HepG2 (cell line): ENCODE results near the gene C1orf21. TPM values are rescaled to one million over a fixed set of nuclear protein-coding genes. Genes with fewer than 3 reads are reported as not detected.

ENCODE experiments used
- ATAC-seq: fragments of 200-7000 bp; cut with Tn5 transposase; 3 replicates; pipeline ENCODE4 v1.9.1; 2020; ENCODE audit warnings: mild to moderate bottlenecking, moderate library complexity
- BruUV-seq: library from RNA; stranded (reverse); fragments of 400-500 nt; replicated peaks from 2 replicates; lab custom pipeline; 2021; lab: Mats Ljungman, UMichigan
- CTCF ChIA-PET: fragments of 300-600 bp; formaldehyde crosslinking; extraction: SDS; loops from one replicate; lab custom pipeline; 2021; ENCODE audit warnings: low total read pairs, inconsistent platforms, low intra/inter-chr PET ratio; lab: Yijun Ruan, JAX
- POLR2A ChIA-PET: fragments of 350-600 bp; sonication (Branson Sonifier 250); formaldehyde crosslinking; loops from one replicate; lab custom pipeline; 2020; ENCODE audit warnings: antibody characterized with exemption, inconsistent platforms; lab: Yijun Ruan, JAX
- DNase-seq: peaks from one replicate; pipeline ENCODE4 v3.0.0-alpha.2; 2015; ENCODE audit warnings: low spot score
- FAIRE-seq: peaks from 3 replicates; lab custom pipeline; 2011; peaks lifted over from hg19 to GRCh38; lab: Jason Lieb, UNC
- H2AFZ ChIP-seq: one replicate; pipeline ENCODE4 v1.6.1; 2011; ENCODE audit warnings: low read length, inconsistent platforms
- H3K27ac ChIP-seq: fragments of 300-600 bp; 3 replicates; pipeline ENCODE4 v1.8.0; 2011; ENCODE audit warnings: mixed run types, mild to moderate bottlenecking, mixed read lengths, low read length, inconsistent platforms; ENCODE audit not compliant: insufficient read depth; ENCODE audit errors: extremely low read length
- H3K27me3 ChIP-seq, 2 experiments: fragments of 200-600 bp in 1 of 2; 2 replicates in 1 of 2; 3 replicates in 1 of 2; pipeline versions ENCODE4 v1.6.0 to v1.8.0; 2011; ENCODE audit warnings: low read length in 2 of 2, mild to moderate bottlenecking in 2 of 2, moderate library complexity in 2 of 2, inconsistent platforms in 1 of 2; ENCODE audit not compliant: insufficient read depth in 2 of 2, control insufficient read depth in 1 of 2
- H3K36me3 ChIP-seq, 2 experiments: fragments of 200-600 bp in 1 of 2; replicated peaks in 1 of 2; 2 replicates in 1 of 2; 3 replicates in 1 of 2; pipeline versions ENCODE4 v1.5.1 to v1.8.0; 2011; ENCODE audit warnings: low read length in 2 of 2, inconsistent platforms in 1 of 2; ENCODE audit not compliant: insufficient read depth in 2 of 2, control insufficient read depth in 1 of 2
- H3K4me1 ChIP-seq: 2 replicates; pipeline ENCODE4 v1.5.1; 2012; ENCODE audit warnings: low read length, inconsistent platforms; ENCODE audit not compliant: insufficient read depth
- H3K4me2 ChIP-seq: 2 replicates; pipeline ENCODE4 v1.6.0; 2011; ENCODE audit warnings: low read depth, low read length, inconsistent platforms
- H3K4me3 ChIP-seq, 3 experiments: fragments of 200-600 bp in 1 of 3; sonication (generic), shearing (Covaris generic) in 1 of 3; replicated peaks in 1 of 3; 2 replicates each; pipeline ENCODE4 v1.5.1; 2011 to 2016; ENCODE audit warnings: low read length in 3 of 3, inconsistent platforms in 2 of 3, low read depth in 2 of 3, mild to moderate bottlenecking in 2 of 3, control low read depth in 1 of 3, mixed read lengths in 1 of 3; ENCODE audit not compliant: insufficient read depth in 1 of 3
- H3K79me2 ChIP-seq: one replicate; pipeline ENCODE4 v1.6.1; 2011; ENCODE audit warnings: low read length, inconsistent platforms; ENCODE audit not compliant: insufficient read depth
- H3K9ac ChIP-seq: 2 replicates; pipeline ENCODE4 v1.6.0; 2011; ENCODE audit warnings: mild to moderate bottlenecking, low read depth, low read length, inconsistent platforms; ENCODE audit not compliant: insufficient read depth
- H3K9me3 ChIP-seq: 2 replicates; pipeline ENCODE4 v1.5.1; 2012; ENCODE audit warnings: mild to moderate bottlenecking, low read length
- H4K20me1 ChIP-seq: 2 replicates; pipeline ENCODE4 v1.6.0; 2011; ENCODE audit warnings: inconsistent platforms, mild to moderate bottlenecking, low read length, moderate library complexity; ENCODE audit not compliant: insufficient read depth
- GZF1 ChIP-seq: sonication (generic); formaldehyde crosslinking; IDR thresholded peaks from 2 replicates; pipeline ENCODE4 v1.5.1; 2020; ENCODE audit warnings: mild to moderate bottlenecking, missing genetic modification reagents
- IRF2 ChIP-seq: IDR thresholded peaks from 2 replicates; pipeline ENCODE4 v1.6.1; 2018; ENCODE audit warnings: missing genetic modification reagents, missing compliant biosample characterization
- NR2C2 ChIP-seq: sonication (generic); formaldehyde crosslinking; IDR thresholded peaks from 2 replicates; pipeline ENCODE4 v1.4.0; 2020; ENCODE audit warnings: missing genetic modification reagents, mild to moderate bottlenecking, moderate library complexity, borderline replicate concordance
- POLR2AphosphoS2 ChIP-seq: IDR thresholded peaks from 2 replicates; pipeline ENCODE4 v1.6.1; 2011; ENCODE audit warnings: low read depth, low read length, improper control_type of control experiment
- ZNF343 ChIP-seq: sonication (generic); formaldehyde crosslinking; IDR thresholded peaks from 2 replicates; pipeline ENCODE4 v1.4.0; 2020; ENCODE audit warnings: mild to moderate bottlenecking, missing genetic modification reagents
- WGBS: methylation state at CpG from one replicate; pipeline ENCODE4 v1.1.6; 2017; ENCODE audit warnings: low lambda C conversion rate; 5-methylcytosine and 5-hydroxymethylcytosine counted together
- in situ Hi-C: cut with HindIII; loops from 2 replicates; pipeline ENCODE4 v1.10.0; 2017; ENCODE audit warnings: low pct_unique_long_range_greater_than_20kb; ENCODE audit not compliant: extremely low pct_ligation_motif_present
- intact Hi-C: fragments of 100-400 bp; cut with micrococcal nuclease; formaldehyde crosslinking; loops from one replicate; pipeline ENCODE4 v1.10.0; 2022; ENCODE audit not compliant: unreplicated experiment
- polyA plus RNA-seq, 8 experiments: library from polyadenylated mRNA; depleted of rRNA in 3 of 8; stranded (reverse) in 7 of 8; unstranded in 1 of 8; fragments of >200 nt; fragmentation: Illumina TruSeq in 4 of 8; extraction: Trizol in 4 of 8; gene quantifications; 2 replicates each; pipeline versions ENCODE4 v1.2.1 to v1.2.3, GENCODE V29; 2011 to 2016; ENCODE audit warnings: low read depth in 4 of 8, missing spikeins in 1 of 8, mixed read lengths in 1 of 8; ENCODE audit not compliant: insufficient read depth in 1 of 8
- total RNA-seq, 5 experiments: library from RNA; depleted of rRNA; stranded (reverse); fragments of >200 nt; fragmentation: Illumina TruSeq; extraction: Trizol; gene quantifications; 2 replicates each; pipeline ENCODE4 v1.2.3, GENCODE V29; 2016; ENCODE audit warnings: low read depth in 1 of 5
- TF ChIP-seq, protein P1 (sequence below): sonication (generic); formaldehyde crosslinking; IDR thresholded peaks from 2 replicates; pipeline ENCODE4 v1.4.0; 2020; ENCODE audit warnings: mild to moderate bottlenecking, missing genetic modification reagents
- TF ChIP-seq, protein P2 (sequence below): IDR thresholded peaks from 2 replicates; pipeline ENCODE4 v1.6.1; 2016; ENCODE audit warnings: control low read depth

The C1orf21 gene
- total and polyA plus RNA-seq, 2 of the 13 experiments (the other 11 are each of a cell fraction or from before 2014, with no cell fraction given) = not detected

DNA sequence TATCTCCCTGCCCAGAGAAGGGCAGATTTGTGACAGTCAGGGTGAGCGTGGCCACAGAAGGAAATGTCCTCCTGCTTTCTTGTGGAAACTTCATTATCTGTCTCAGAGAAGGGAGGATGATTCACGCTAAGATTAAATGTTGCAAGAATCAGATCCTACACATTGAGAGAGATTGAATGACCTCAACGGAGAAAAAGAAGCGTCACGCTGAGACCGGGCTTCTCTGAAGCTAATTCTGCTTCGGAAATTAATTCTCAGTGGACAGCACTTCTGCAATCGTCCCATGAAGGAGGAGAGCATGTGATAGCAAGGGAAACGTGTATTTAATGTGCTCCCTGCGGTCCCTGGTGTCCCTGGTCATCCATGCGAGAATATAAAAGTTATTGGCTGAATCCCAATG is 19.8 kb upstream of the C1orf21 start:
- no TSS peak for BruUV-seq
- Histone ChIP-seq H3K36me3 (no peaks in the 10 kb centered on the region), H3K9me3 (no peaks in the 10 kb centered on the region), H3K27me3 (peaks cover 0 to 10% of the 10 kb centered on the region in 2 experiments; a peak in 2 of 5 replicates), H2AFZ (no peak overlapping the region), H3K4me3 (no peak overlapping the region), H3K4me1 (no peaks in the 10 kb centered on the region), H3K4me2 (no peak overlapping the region), H3K79me2 (no peaks in the 10 kb centered on the region), H3K9ac (no peak overlapping the region), H4K20me1 (no peaks in the 10 kb centered on the region), H3K27ac (no peak overlapping the region)
- intact Hi-C loops = no loop called here
- FAIRE-seq = no peak
- POLR2A ChIA-PET = no interaction called here
- TF ChIP-seq POLR2AphosphoS2 (no peak), ZNF343 (CRISPR knock-in tag) (no peak), GZF1 (CRISPR knock-in tag) (no peak), NR2C2 (CRISPR knock-in tag) (no peak), IRF2 (no peak)
- TF ChIP-seq, protein P1, sequence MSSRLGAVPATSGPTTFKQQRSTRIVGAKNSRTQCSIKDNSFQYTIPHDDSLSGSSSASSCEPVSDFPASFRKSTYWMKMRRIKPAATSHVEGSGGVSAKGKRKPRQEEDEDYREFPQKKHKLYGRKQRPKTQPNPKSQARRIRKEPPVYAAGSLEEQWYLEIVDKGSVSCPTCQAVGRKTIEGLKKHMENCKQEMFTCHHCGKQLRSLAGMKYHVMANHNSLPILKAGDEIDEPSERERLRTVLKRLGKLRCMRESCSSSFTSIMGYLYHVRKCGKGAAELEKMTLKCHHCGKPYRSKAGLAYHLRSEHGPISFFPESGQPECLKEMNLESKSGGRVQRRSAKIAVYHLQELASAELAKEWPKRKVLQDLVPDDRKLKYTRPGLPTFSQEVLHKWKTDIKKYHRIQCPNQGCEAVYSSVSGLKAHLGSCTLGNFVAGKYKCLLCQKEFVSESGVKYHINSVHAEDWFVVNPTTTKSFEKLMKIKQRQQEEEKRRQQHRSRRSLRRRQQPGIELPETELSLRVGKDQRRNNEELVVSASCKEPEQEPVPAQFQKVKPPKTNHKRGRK (CRISPR knock-in tag) = no peak
- TF ChIP-seq, protein P2, sequence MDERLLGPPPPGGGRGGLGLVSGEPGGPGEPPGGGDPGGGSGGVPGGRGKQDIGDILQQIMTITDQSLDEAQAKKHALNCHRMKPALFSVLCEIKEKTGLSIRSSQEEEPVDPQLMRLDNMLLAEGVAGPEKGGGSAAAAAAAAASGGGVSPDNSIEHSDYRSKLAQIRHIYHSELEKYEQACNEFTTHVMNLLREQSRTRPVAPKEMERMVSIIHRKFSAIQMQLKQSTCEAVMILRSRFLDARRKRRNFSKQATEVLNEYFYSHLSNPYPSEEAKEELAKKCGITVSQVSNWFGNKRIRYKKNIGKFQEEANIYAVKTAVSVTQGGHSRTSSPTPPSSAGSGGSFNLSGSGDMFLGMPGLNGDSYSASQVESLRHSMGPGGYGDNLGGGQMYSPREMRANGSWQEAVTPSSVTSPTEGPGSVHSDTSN (CRISPR knock-in tag) = no peak
- CTCF ChIA-PET = no interaction called here
- no peak for DNase-seq
- in situ Hi-C loops = no loop called here
- no peak for ATAC-seq
- WGBS = 18% methylated on average over 11 of the region's 11 CpGs
